ENCODE measurements around the gene FAM107B.

FAM107B gene

GRCh38 chr10:14571866-14572507 is 202.7 kb downstream of the FAM107B start:
- peak; percentile 90 for DNase-seq

GRCh38 chr10:14570800-14571199 is 203.9 kb downstream of the FAM107B start:
- peak; percentile 63 for DNase-seq

- peak; percentile 76 for DNase-seq
These were observed 205.2 kb downstream of the FAM107B start for GRCh38 chr10:14569274-14570060.

- DNase-seq = no peak
These were observed 207.3 kb downstream of the FAM107B start for GRCh38 chr10:14567421-14567820.

- DNase-seq = no peak
These were observed 208.2 kb downstream of the FAM107B start for GRCh38 chr10:14566498-14566897.

- no peak for DNase-seq
These were observed 209.5 kb downstream of the FAM107B start for GRCh38 chr10:14565199-14565598.

GRCh38 chr10:14564268-14564744 is 210.4 kb downstream of the FAM107B start:
- DNase-seq = peak; percentile 87

- peak; percentile 50 for DNase-seq
These were observed 211.2 kb downstream of the FAM107B start for GRCh38 chr10:14563359-14563940.

GRCh38 chr10:14563076-14563336 is 211.7 kb downstream of the FAM107B start:
- DNase-seq = no peak

GRCh38 chr10:14562218-14563075 is 212.2 kb downstream of the FAM107B start:
- DNase-seq = peak; percentile 61

- DNase-seq = peak; percentile 78
These were observed 213.6 kb downstream of the FAM107B start for GRCh38 chr10:14560791-14561765.

GRCh38 chr10:14560274-14560673 is 214.4 kb downstream of the FAM107B start:
- peak; percentile 82 for DNase-seq

GRCh38 chr10:14558025-14558424 is 216.7 kb downstream of the FAM107B start:
- no peak for DNase-seq

GRCh38 chr10:14557567-14557966 is 217.1 kb downstream of the FAM107B start:
- no peak for DNase-seq

GRCh38 chr10:14556285-14556956 is 218.3 kb downstream of the FAM107B start:
- DNase-seq = peak; percentile 76

GRCh38 chr10:14555807-14556206 is 218.9 kb downstream of the FAM107B start:
- no peak for DNase-seq

GRCh38 chr10:14554491-14555205 is 220.0 kb downstream of the FAM107B start:
- DNase-seq = peak; percentile 63

GRCh38 chr10:14554091-14554490 is 220.6 kb downstream of the FAM107B start:
- no peak for DNase-seq

- no peak for DNase-seq
These were observed 221.2 kb downstream of the FAM107B start for GRCh38 chr10:14553448-14553847.

- DNase-seq = no peak
These were observed 222.7 kb downstream of the FAM107B start for GRCh38 chr10:14552015-14552414.
